ENCODE results near the gene DLGAP1. TPM values are rescaled to one million over a fixed set of nuclear protein-coding genes. Genes with fewer than 3 reads are reported as not detected.

Gene DLGAP1
- total and polyA plus RNA-seq, 9 donors, result 2.0 to 42.7 (median 3.8) TPM

DNA sequence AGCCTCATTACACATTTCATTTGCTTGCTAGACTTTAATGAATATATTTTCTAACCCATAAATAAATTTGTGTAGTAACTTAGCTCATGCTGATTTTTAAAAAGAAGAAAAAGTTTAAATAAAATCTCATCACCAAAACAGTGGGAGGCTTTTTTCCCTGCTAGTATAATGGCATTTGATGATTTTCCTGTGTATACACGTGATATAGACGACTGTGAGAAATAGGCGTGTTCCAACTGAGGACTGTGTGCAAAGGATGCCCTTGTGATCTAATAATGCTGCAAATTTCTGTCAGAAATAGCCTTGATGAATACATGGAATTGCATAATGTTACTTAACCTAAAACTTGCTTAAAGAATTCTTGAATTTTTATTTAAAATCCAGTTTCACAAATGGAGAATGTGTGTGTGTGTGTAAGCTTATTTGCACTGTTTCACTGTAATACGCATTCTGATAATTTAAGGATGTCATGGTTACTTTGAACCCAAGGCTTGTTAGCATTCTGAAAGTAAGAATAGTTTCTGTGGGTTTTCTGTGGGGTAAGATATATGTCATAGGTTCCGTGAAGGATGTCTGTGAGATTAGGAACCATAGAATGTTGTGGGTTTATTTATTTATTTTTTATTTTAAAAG, 178.0 kb downstream of the DLGAP1 start:
- DNase-seq, result no peak
- 87 to 94% (median 91%) methylated on average over 5 of the region's 5 CpGs for WGBS, 3 donors
- H3K36me3 ChIP-seq, result no peaks in the 10 kb centered on the region
- no peaks in the 10 kb centered on the region for H3K27me3 ChIP-seq
- no peak for TF ChIP-seq CTCF (IDR thresholded peaks at IDR 0.05)
- no peaks in the 10 kb centered on the region for H3K9me3 ChIP-seq
- H3K4me3 ChIP-seq, result no peak overlapping the region
- intact Hi-C loops (cut with DNase I), result no loop called here
- no peak overlapping the region for H3K27ac ChIP-seq
- no peaks in the 10 kb centered on the region for H3K4me1 ChIP-seq (ENCODE audit: insufficient read depth)

GRCh38 chr18:4271952-4272351, 183.2 kb downstream of the DLGAP1 start:
- no peak for DNase-seq
- 96 to 98% (median 97%) methylated on average over 2 of the region's 2 CpGs for WGBS, 3 donors
- Histone ChIP-seq H3K4me1 (ENCODE audit: insufficient read depth) (no peaks in the 10 kb centered on the region), H3K36me3 (no peaks in the 10 kb centered on the region), H3K27ac (no peak overlapping the region), H3K9me3 (no peaks in the 10 kb centered on the region), H3K27me3 (no peaks in the 10 kb centered on the region), H3K4me3 (no peak overlapping the region)
- intact Hi-C loops (cut with DNase I), result no loop called here
- no peak for TF ChIP-seq EP300 (IDR thresholded peaks at IDR 0.05)
- no peak for TF ChIP-seq POLR2A (IDR thresholded peaks at IDR 0.05)
- TF ChIP-seq CTCF (IDR thresholded peaks at IDR 0.05), result no peak

- no peaks in the 10 kb centered on the region for H3K36me3 ChIP-seq
- intact Hi-C loops (cut with DNase I), result no loop called here
- 81 to 91% (median 82%) methylated on average over 2 of the region's 2 CpGs for WGBS, 3 donors
Observed at GRCh38 chr18:4270988-4271387, 184.1 kb downstream of the DLGAP1 start.

GRCh38 chr18:4270016-4270415, 185.1 kb downstream of the DLGAP1 start:
- no peaks in the 10 kb centered on the region for H3K27me3 ChIP-seq
- DNase-seq, result no peak
- no peak overlapping the region for H3K27ac ChIP-seq
- WGBS, 3 donors, result 86 to 93% (median 93%) methylated on average over 3 of the region's 3 CpGs
- no peaks in the 10 kb centered on the region for H3K9me3 ChIP-seq
- H3K4me3 ChIP-seq, result no peak overlapping the region
- no peaks in the 10 kb centered on the region for H3K36me3 ChIP-seq
- intact Hi-C loops (cut with DNase I), result no loop called here
- H3K4me1 ChIP-seq (ENCODE audit: insufficient read depth), result no peaks in the 10 kb centered on the region
- no peak for TF ChIP-seq POLR2A (IDR thresholded peaks at IDR 0.05)

More at GRCh38 chr18:4270988-4271387, 184.1 kb downstream of the DLGAP1 start:
- no peaks in the 10 kb centered on the region for H3K27me3 ChIP-seq
- H3K9me3 ChIP-seq, result no peaks in the 10 kb centered on the region
- TF ChIP-seq POLR2A (IDR thresholded peaks at IDR 0.05) (no peak), CTCF (IDR thresholded peaks at IDR 0.05) (no peak), EP300 (IDR thresholded peaks at IDR 0.05) (no peak)
- no peaks in the 10 kb centered on the region for H3K4me1 ChIP-seq (ENCODE audit: insufficient read depth)
- no peak overlapping the region for H3K27ac ChIP-seq
- DNase-seq, result no peak
- no peak overlapping the region for H3K4me3 ChIP-seq

GRCh38 chr18:4267641-4268040, 187.5 kb downstream of the DLGAP1 start:
- 92 to 98% (median 94%) methylated on average over 5 of the region's 5 CpGs for WGBS, 3 donors
- H3K27ac ChIP-seq, result no peak overlapping the region
- intact Hi-C loops (cut with DNase I), result no loop called here
- no peaks in the 10 kb centered on the region for H3K36me3 ChIP-seq
- no peak for DNase-seq
- no peaks in the 10 kb centered on the region for H3K9me3 ChIP-seq
- H3K4me3 ChIP-seq, result no peak overlapping the region
- peaks cover 2% of the 10 kb centered on the region for H3K4me1 ChIP-seq (ENCODE audit: insufficient read depth)
- TF ChIP-seq EP300 (IDR thresholded peaks at IDR 0.05), result no peak
- no peak for TF ChIP-seq POLR2A (IDR thresholded peaks at IDR 0.05)
- no peak for TF ChIP-seq CTCF (IDR thresholded peaks at IDR 0.05)
- H3K27me3 ChIP-seq, result no peaks in the 10 kb centered on the region
